Ovary (tissue), 9 donors: ENCODE data around the gene CHD1. TPM values are rescaled to one million over a fixed set of nuclear protein-coding genes. Genes with fewer than 3 reads are reported as not detected.

ENCODE experiments used
- DNase-seq, 5 donors: peaks; one replicate each; pipeline ENCODE4 v3.0.0-alpha.2; 2019 to 2020
- H3K27ac ChIP-seq, 2 donors: fragments of 200-600 bp; one replicate each; pipeline versions ENCODE4 v1.5.1 to v1.8.0; 2019 to 2022
- H3K27me3 ChIP-seq: fragments of 200-600 bp; one replicate; pipeline ENCODE4 v1.8.0; 2022
- H3K36me3 ChIP-seq: fragments of 200-600 bp; sonication (generic); one replicate; pipeline ENCODE4 v1.5.1; 2019
- H3K4me1 ChIP-seq: one replicate; pipeline ENCODE4 v1.8.1; 2013; ENCODE audit warnings: mild to moderate bottlenecking, moderate library complexity; ENCODE audit not compliant: insufficient read depth
- H3K4me3 ChIP-seq: fragments of 200-600 bp; sonication (generic); one replicate; pipeline ENCODE4 v1.5.1; 2017
- H3K9me3 ChIP-seq, 2 donors: fragments of 200-600 bp in 1 of 2; sonication (generic) in 1 of 2; one replicate each; pipeline versions ENCODE4 v1.5.1 to v1.8.1; 2013 to 2019; ENCODE audit warnings: mild to moderate bottlenecking in 1 of 2, moderate library complexity in 1 of 2
- CTCF ChIP-seq, 3 donors: fragments of 450-650 bp in 2 of 3; fragments of 200-600 bp in 1 of 3; IDR thresholded peaks; one replicate each; pipeline versions ENCODE4 v1.5.1 to v1.8.0; 2016 to 2022; ENCODE audit warnings: antibody characterized with exemption in 3 of 3, mild to moderate bottlenecking in 1 of 3
- EP300 ChIP-seq: sonication (generic); formaldehyde crosslinking; IDR thresholded peaks from one replicate; pipeline ENCODE4 v1.6.1; 2017; ENCODE audit warnings: antibody characterized with exemption
- POLR2A ChIP-seq: fragments of 450-650 bp; IDR thresholded peaks from one replicate; pipeline ENCODE4 v1.6.1; 2017; ENCODE audit warnings: antibody characterized with exemption, mild to moderate bottlenecking, moderate library complexity
- WGBS, 3 donors: extraction: QIAGEN DNeasy Blood & Tissue Kit in 1 of 3; methylation state at CpG; one replicate each; pipeline versions ENCODE4 v1.1.5 to v1.1.7; 2013 to 2017; 5-methylcytosine and 5-hydroxymethylcytosine counted together
- intact Hi-C, 4 donors: fragments of 100-400 bp; cut with DNase I; formaldehyde crosslinking; loops; one replicate each; pipeline versions ENCODE4 v1.11.0 to v1.15.1; 2022 to 2023
- polyA plus RNA-seq, 2 donors: library from polyadenylated mRNA; stranded (reverse); fragments of 200-250 nt in 1 of 2; fragments of 350-450 nt in 1 of 2; fragmentation: Illumina TruSeq in 1 of 2; extraction: RNeasy Lipid Tissue Mini Kit (QIAGEN cat#74804) in 1 of 2; gene quantifications; one replicate each; pipeline ENCODE4 v1.2.3, GENCODE V29; 2013 to 2014
- total RNA-seq, 7 donors: library from RNA; depleted of rRNA in 2 of 7; stranded (reverse); fragments of >200 nt in 2 of 7; fragmentation: NEBNext Ultra II Directional in 3 of 7; extraction: Animal tissue kit (Norgen Biotek cat#: 25700) in 3 of 7; gene quantifications; one replicate each; pipeline versions ENCODE4 v1.1.0 to v1.2.4, GENCODE V29; 2016 to 2023
- donor health status: DM: no; HTN: no; CAD: no; lungs with moderate emphysema.
- donor health status: DM: no; HTN: no; CAD: no.
- donor health status: Bipolar disorder and iron deficiency.
- donor health status: DM: yes; HTN: yes; CAD: no.
- donor health status: DM: no; HTN: no; CAD: no.
- donor health status: DM: yes; HTN: yes; CAD: no.

Gene CHD1
- total and polyA plus RNA-seq, 9 donors = 19.6 to 75.8 (median 46.5) TPM

DNA sequence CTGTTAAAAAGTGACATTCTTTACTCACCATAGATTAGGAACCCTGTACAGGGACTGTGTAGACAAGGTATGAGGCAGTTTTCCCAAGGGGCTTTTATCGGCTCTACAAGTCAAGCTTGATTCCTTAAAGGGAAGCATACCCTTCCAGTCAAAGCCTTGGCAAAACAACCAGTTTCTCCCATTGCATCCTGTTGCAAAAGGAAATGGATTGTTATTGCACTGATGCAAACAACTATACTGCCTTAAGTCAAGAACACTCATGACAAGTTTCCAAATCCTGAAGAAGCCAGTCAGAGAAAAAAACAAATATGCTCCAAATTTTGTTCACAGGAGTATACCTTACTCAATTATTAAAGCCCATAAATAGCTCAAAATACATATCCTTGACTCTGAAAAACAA lies 87.9 kb downstream of the CHD1 start:
- 80 to 100% (median 86%) methylated on average over 1 of the region's 1 CpG for WGBS, 3 donors
- intact Hi-C loops = no loop called here
- Histone ChIP-seq H3K27me3 (no peaks in the 10 kb centered on the region), H3K4me1 (no peaks in the 10 kb centered on the region), H3K9me3 (no peaks in the 10 kb centered on the region), H3K36me3 (no peaks in the 10 kb centered on the region), H3K4me3 (no peak overlapping the region), H3K27ac (no peak overlapping the region)
- TF ChIP-seq POLR2A (no peak), EP300 (no peak), CTCF (IDR thresholded peaks at IDR 0.05) (no peak)
- DNase-seq = no peak

- DNase-seq = no peak
- WGBS, 3 donors = 42 to 78% (median 55%) methylated on average over 38 to 42 of the region's 42 CpGs
- TF ChIP-seq EP300 (no peak), POLR2A (no peak), CTCF (IDR thresholded peaks at IDR 0.05) (no peak)
- Histone ChIP-seq H3K36me3 (no peaks in the 10 kb centered on the region), H3K27ac (no peak overlapping the region), H3K27me3 (no peaks in the 10 kb centered on the region), H3K9me3 (no peaks in the 10 kb centered on the region), H3K4me3 (no peak overlapping the region), H3K4me1 (no peaks in the 10 kb centered on the region)
- intact Hi-C loops = no loop called here
Measured at GRCh38 chr5:98839469-98840383, 89.1 kb downstream of the CHD1 start.

DNA sequence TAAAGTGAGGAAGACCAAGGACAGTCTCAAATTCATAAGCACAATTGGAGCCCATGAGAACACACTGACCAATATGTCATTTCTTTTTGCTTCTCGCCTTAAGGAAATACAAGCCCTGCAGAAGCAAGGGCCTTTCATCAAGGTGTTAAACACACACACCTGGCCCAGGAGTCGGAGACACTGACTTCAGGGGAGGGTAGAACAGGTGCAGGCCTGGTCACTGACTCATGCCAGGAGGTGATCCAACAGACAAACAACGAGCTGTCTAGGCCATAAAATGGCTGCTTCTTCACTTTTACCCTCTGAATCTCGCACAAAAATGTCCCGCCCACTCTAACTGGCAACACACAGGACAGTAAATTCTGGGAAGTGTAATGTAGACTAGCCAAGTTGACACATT lies 92.6 kb downstream of the CHD1 start:
- Histone ChIP-seq H3K27me3 (no peaks in the 10 kb centered on the region), H3K4me1 (no peaks in the 10 kb centered on the region), H3K4me3 (no peak overlapping the region), H3K27ac (no peak overlapping the region), H3K9me3 (no peaks in the 10 kb centered on the region), H3K36me3 (no peaks in the 10 kb centered on the region)
- TF ChIP-seq CTCF (IDR thresholded peaks at IDR 0.05) = no peak
- TF ChIP-seq EP300 = no peak
- TF ChIP-seq POLR2A = no peak
- intact Hi-C loops = no loop called here
- WGBS, 3 donors = 89 to 91% (median 90%) methylated on average over 5 of the region's 5 CpGs
- no peak for DNase-seq

DNA sequence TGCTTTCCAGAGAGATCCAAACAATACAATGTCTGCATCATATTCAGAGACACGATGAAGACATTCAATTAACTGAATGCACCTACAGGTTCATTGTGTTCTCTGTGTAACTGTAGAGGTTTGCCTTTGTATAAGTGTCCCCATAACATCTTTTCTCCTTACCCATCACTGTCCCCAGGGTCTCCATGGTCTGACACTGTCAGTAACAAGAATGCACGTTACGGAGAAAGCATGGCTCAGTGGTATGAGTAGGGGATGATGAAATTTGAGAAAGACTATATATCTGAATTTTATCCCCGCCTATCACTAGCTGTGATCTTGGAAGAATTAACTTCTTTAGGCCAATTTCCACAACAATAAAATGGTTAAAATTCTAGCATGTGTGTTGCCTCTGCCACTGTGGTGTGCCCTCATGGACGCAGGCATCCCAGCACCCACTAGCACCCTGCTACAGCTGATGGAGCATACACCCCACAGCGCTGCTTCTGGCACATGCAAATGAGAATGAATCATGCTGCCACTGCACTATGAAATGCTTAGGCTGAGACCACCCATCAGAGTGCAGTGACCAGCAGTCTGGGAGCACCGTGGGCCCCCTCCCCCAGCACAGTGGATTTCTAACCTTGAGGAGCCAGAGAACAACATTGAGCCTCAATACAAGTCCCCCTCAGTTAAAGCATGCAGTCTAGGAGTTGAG lies 101.1 kb downstream of the CHD1 start:
- no peak for TF ChIP-seq EP300
- no peak for TF ChIP-seq CTCF (IDR thresholded peaks at IDR 0.05)
- TF ChIP-seq POLR2A = no peak
- intact Hi-C loops = no loop called here
- Histone ChIP-seq H3K27me3 (no peaks in the 10 kb centered on the region), H3K4me3 (no peak overlapping the region), H3K9me3 (no peaks in the 10 kb centered on the region), H3K27ac (no peak overlapping the region), H3K36me3 (no peaks in the 10 kb centered on the region), H3K4me1 (no peaks in the 10 kb centered on the region)
- WGBS, 3 donors = 67 to 77% (median 72%) methylated on average over 7 of the region's 7 CpGs
- no peak for DNase-seq
